NCI-H2107 treated with DMSO at 0.1 percent for 48 hours (cell line): ENCODE measurements around the gene ADCY5.

Experiments used
- DNase-seq: peaks from one replicate; lab custom pipeline; 2025; ENCODE audit not compliant: unreplicated experiment; lab: John Stamatoyannopoulos, UW

ADCY5 gene

DNA sequence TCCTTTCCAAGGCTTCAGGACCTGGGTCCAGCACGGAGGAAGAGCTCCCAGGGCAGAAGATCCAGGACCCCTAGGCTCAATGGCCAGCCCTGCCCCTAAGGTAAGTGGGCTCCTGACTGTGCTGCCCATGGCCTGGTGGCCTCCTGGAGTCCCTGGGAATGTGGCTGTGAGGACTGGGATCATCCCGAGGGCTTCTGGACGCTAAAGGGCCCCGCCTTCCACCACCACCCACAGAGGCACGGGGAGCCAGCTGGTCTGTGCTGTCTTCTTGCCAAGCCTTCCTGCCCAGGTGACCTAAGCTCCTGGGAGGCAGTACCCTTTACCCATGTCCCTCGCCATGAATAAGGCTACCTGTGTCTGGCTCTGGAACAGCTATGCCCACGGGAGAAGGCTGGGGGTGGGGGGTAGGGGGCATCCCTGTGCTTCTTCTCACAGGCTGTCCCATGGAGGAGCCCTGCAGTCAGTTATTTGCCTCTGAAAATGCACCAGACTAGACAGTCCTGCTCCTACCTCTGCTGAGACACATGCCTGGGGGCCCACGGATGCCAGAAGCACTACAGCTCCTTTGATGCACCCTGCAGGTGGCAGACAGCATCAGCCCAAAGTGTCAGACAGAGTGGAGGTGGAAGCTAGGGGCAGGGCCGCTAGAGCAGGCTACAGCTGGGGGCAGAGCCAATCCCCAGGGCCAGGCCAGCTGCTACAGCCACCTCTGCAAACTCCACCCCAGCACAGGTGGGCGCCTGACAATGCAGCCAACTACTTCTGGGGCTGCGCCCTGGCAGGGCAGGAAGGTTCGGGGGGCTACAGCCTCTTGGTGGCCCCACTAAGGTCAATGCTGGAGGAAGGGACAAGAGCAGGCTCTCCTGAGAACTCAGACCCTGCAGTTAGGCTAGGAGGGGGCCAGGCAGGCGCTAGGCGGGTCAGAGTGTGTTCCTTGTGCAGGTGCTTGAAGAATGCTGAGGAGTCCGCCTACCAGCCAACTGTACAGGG, 156.3 kb downstream of the ADCY5 start:
- no peak for DNase-seq

DNA sequence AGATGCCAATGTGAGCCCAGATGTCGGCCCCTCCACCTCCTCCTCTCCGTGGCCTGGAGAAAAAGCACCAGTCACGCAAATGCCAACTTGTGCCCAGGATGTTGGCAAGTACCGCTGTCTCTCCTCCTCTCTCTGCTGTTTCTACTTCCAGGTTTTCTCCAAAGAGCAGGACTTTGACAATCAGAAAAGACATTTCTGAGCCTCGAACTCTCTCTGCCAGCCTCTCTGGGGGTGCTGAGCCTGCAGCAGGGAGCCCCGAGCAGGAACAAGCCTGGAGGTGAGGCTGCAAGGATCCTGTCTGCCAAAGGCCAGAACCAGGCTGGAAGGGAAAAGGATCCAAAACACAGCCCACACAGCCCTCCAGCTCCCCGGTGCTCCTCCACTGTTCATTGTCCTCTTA, 157.5 kb downstream of the ADCY5 start:
- no peak for DNase-seq

- DNase-seq: no peak
These were observed 157.9 kb downstream of the ADCY5 start for GRCh38 chr3:123290962-123291361.

GRCh38 chr3:123290107-123290930, 158.6 kb downstream of the ADCY5 start:
- no peak for DNase-seq

- no peak for DNase-seq
These were observed 159.3 kb downstream of the ADCY5 start for GRCh38 chr3:123289391-123290106.

GRCh38 chr3:123287962-123288302, 161.0 kb downstream of the ADCY5 start:
- peak; percentile 91 for DNase-seq

DNA sequence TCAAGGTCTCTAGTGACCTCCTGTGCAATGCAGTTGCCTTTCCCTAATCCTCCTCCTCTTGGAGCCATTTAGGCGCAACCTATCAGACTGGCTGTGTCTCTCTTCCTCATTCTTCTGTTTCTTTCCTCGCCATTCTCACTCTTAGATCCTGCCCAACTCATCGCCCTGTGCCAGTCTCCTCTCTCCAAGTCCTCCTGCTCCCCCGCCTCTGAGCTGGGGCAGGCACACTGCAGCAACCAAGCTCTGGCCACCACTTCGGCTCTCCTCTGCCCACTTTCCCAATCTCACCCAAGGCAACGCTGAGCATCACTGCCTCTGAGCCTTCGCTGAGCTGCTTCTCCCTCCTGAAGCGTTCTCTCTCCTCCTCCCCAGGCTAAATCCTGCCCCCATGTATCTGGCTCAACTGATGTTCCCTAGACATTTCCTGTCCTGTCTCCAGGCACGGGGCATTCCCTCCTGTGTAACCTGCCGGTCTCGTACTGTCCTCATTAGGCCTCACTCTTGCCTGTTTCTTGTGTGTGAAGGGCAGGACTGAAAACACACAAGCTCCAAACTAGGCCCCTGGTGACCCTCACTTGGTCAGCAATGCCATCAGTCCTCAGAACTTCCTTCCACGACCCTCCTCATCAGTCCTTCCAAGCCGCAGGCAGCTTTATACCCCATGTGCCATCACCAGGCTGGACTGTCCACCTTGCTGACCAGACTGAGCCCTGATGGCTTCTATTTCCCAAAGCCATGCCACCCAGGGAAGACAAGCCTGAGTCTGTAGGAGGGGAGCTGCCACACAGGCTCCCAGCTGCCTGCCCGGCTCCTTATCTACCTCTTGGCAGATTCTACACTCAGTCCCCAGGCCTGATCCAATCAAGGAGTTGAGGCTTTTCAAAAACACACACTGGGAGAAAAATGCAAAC, 161.6 kb downstream of the ADCY5 start:
- DNase-seq: no peak

GRCh38 chr3:123286308-123287023, 162.4 kb downstream of the ADCY5 start:
- DNase-seq: no peak

- DNase-seq: no peak
These were observed 163.0 kb downstream of the ADCY5 start for GRCh38 chr3:123285931-123286307.

- no peak for DNase-seq
These were observed 163.4 kb downstream of the ADCY5 start for GRCh38 chr3:123285479-123285878.

DNA sequence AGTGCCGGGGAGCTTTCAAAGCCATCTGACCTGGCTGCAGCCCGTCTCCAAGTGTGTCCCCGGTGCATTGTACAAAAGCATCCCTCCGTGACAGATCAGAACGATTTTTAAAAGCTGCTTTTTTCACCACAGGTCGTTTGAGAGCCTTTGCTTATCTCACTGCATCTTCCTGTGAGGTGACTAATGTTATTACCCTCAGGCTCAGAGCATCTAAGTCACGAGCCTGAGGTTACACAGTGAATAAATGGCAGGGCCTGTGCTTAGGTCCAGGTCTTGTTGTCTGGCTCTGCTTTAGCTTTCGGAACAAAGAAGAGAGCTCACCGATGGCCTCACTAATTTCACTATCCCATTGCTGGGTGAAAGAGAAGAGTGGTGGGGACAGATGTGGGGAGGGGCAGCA, 163.8 kb downstream of the ADCY5 start:
- no peak for DNase-seq

DNA sequence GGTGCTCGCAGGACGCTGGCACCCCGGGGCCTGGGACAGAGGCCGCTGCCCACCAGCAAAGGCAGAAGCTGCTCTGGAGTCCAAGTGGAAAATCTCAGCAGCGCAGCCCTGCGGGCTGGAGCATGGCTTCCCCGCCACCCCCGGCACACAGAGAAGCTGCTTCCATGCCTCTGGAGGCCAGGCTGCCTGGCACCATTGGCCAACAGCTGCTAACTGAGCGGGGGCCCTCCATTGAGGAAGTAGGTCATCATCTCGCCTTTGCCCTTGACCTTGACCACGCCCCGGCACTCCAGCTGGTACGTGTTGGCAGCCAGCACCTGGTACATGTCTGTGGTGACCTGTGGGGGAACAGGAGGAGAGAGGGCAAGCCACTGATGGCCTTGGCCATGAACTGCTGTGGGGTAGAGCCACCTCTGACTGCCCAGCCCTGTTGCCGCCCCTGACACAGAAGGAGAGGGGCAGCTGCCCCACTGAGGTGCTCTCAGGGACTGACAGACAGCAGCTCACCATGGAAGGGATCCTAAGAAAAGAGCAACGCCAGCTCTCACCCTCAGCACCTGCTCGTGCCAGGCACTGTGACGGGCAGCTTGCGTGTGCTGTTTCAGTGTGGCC, 164.4 kb downstream of the ADCY5 start:
- no peak for DNase-seq

- DNase-seq: no peak
These were observed 165.1 kb downstream of the ADCY5 start for GRCh38 chr3:123283657-123284398.

- no peak for DNase-seq
These were observed 165.8 kb downstream of the ADCY5 start for GRCh38 chr3:123283074-123283473.

DNA sequence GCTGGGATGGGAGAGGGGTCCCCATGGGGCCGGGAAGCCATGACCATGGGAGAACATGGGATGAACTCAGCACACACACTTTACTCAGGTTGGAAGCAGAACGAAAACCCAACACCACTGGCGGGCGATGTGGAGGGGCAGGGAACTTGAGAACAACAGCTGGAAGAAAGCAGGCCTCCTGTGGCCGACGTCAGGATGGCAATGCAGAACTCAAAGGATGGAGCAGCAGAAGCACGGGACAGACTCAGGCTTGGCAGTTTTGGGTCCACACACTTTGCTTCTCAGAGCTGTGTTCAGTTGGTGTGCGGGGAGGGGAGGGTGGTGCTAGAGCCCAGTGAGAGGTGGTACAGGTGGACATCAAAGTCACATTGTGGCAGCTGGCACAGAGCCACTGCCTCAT, 166.4 kb downstream of the ADCY5 start:
- no peak for DNase-seq

DNA sequence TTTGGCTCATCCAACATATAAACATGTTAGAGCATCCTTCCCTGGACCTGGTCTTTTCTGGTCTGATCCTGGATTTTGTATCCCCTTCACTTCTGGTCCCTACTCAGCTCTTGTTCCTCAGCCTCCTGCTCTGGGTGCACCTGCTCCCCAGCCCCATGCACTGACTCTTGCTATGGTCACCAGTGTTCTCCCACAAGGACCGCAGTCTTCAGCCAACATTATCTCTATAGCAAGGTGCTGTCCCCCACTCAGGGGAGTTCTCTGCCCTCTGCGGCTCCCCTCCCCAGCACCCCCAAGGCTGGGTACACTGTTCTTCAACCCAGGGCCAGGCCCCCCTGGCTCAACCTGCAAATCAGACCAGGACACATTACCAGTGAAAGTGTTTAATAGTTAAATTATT, 167.0 kb downstream of the ADCY5 start:
- DNase-seq: no peak

DNA sequence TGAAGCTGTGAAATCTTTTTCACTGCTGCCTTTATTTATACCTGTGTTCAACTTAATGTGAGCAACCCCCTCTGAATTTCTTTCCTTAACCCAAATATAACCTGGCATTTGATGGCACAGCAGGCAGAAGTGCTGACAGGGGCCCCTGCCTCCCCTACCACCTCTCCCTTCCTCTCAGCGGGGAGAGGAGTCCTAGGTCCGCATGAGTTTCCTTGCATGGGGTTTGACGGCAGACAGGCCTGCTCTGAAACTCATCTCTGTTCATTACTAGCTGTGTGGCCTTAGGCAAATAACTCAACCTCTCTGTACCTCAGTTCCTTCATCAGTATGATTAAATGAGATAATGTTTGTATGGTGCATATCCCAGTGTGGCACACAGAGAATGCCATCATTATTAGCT, 167.5 kb downstream of the ADCY5 start:
- no peak for DNase-seq

- no peak for DNase-seq
These were observed 169.8 kb downstream of the ADCY5 start for GRCh38 chr3:123279121-123279520.

GRCh38 chr3:123278446-123278845, 170.4 kb downstream of the ADCY5 start:
- DNase-seq: no peak
